B cell (primary cell): Measurements from ENCODE around the gene MSLN. TPM values are rescaled to one million over a fixed set of nuclear protein-coding genes. Genes with fewer than 3 reads are reported as not detected.

ENCODE experiments used
- ATAC-seq: fragments of 200-7000 bp; cut with Tn5 transposase; one replicate; pipeline ENCODE4 v1.10.0; 2021; ENCODE audit warnings: low read depth, mild to moderate bottlenecking, moderate number of reproducible peaks, moderate library complexity
- CTCF ChIA-PET: fragments of 350-600 bp; sonication (Branson Sonifier 250); formaldehyde crosslinking; loops from one replicate; lab custom pipeline; 2021; ENCODE audit warnings: antibody characterized with exemption, inconsistent platforms; lab: Charles Lee
- POLR2A ChIA-PET: fragments of 350-600 bp; sonication (Branson Sonifier 250); formaldehyde crosslinking; loops from one replicate; lab custom pipeline; 2021; ENCODE audit warnings: antibody characterized with exemption; lab: Charles Lee
- DNase-seq: peaks from one replicate; pipeline ENCODE4 v3.0.0; 2013
- H2AFZ ChIP-seq: 2 replicates; pipeline ENCODE4 v1.6.1; 2012; ENCODE audit warnings: mild to moderate bottlenecking, low read depth, low read length; ENCODE audit not compliant: insufficient read depth, poor library complexity, severe bottlenecking
- H3K27ac ChIP-seq, 2 donors: 1 replicate in 1 of 2; 2 replicates in 1 of 2; pipeline ENCODE4 v1.5.1; 2012 to 2013; ENCODE audit warnings: low read length in 2 of 2, mild to moderate bottlenecking in 2 of 2, moderate library complexity in 1 of 2
- H3K27me3 ChIP-seq, 4 experiments: fragments of 200-600 bp in 1 of 4; sonication (generic) in 1 of 4; replicated peaks in 1 of 4; 1 replicate in 2 of 4; 2 replicates in 2 of 4; pipeline versions ENCODE4 v1.6.1 to v1.7.0; 2013 to 2016; ENCODE audit warnings: low read length in 3 of 4, mild to moderate bottlenecking in 2 of 4, mixed read lengths in 1 of 4, moderate library complexity in 1 of 4; ENCODE audit not compliant: insufficient read depth in 4 of 4, control insufficient read depth in 3 of 4; ENCODE audit errors: control extremely low read depth in 1 of 4
- H3K36me3 ChIP-seq, 2 experiments: replicated peaks in 1 of 2; 1 replicate in 1 of 2; 2 replicates in 1 of 2; pipeline versions ENCODE4 v1.6.1 to v1.7.1; 2013; ENCODE audit warnings: low read length in 1 of 2; ENCODE audit not compliant: insufficient read depth in 2 of 2, control insufficient read depth in 1 of 2; ENCODE audit errors: control extremely low read depth in 1 of 2, extremely low read depth in 1 of 2
- H3K4me1 ChIP-seq, 2 donors: fragments of 200-600 bp in 1 of 2; sonication (generic) in 1 of 2; 1 replicate in 1 of 2; 2 replicates in 1 of 2; pipeline versions ENCODE4 v1.5.1 to v1.6.1; 2013 to 2017; ENCODE audit warnings: low read length in 2 of 2; ENCODE audit not compliant: control insufficient read depth in 2 of 2, insufficient read depth in 2 of 2
- H3K4me2 ChIP-seq: replicated peaks from 2 replicates; pipeline ENCODE3; 2012; ENCODE audit warnings: mild to moderate bottlenecking, low read depth, low read length; ENCODE audit not compliant: poor library complexity, severe bottlenecking
- H3K4me3 ChIP-seq, 5 experiments: fragments of 200-600 bp in 1 of 5; sonication (generic) in 1 of 5; 1 replicate in 3 of 5; 2 replicates in 2 of 5; pipeline versions ENCODE4 v1.5.1 to v1.7.0; 2011 to 2016; ENCODE audit warnings: low read length in 4 of 5, mild to moderate bottlenecking in 4 of 5, low read depth in 2 of 5, control low read depth in 1 of 5, moderate library complexity in 1 of 5; ENCODE audit not compliant: insufficient read depth in 1 of 5; ENCODE audit errors: control extremely low read depth in 1 of 5, extremely low read depth in 1 of 5
- H3K79me2 ChIP-seq: fragments of 200-600 bp; sonication (generic); one replicate; pipeline ENCODE4 v1.6.0; 2016; ENCODE audit warnings: low read length; ENCODE audit not compliant: control insufficient read depth, insufficient read depth
- H3K9ac ChIP-seq: fragments of 200-600 bp; sonication (generic); 2 replicates; pipeline ENCODE4 v1.6.1; 2017; ENCODE audit warnings: mild to moderate bottlenecking, low read length, moderate library complexity
- H3K9me3 ChIP-seq, 3 donors: one replicate each; pipeline versions ENCODE4 v1.6.1 to v1.7.1; 2013; ENCODE audit warnings: low read length in 2 of 3; ENCODE audit not compliant: control insufficient read depth in 2 of 3, insufficient read depth in 1 of 3; ENCODE audit errors: control extremely low read depth in 1 of 3
- H4K20me1 ChIP-seq: 2 replicates; pipeline ENCODE4 v1.6.0; 2012; ENCODE audit warnings: mild to moderate bottlenecking, low read length; ENCODE audit not compliant: insufficient read depth, control insufficient read depth, poor library complexity, severe bottlenecking
- H3K27ac Mint-ChIP-seq: one replicate; pipeline ENCODE4 v1.8.0; 2021; ENCODE audit warnings: mixed read lengths
- H3K27me3 Mint-ChIP-seq: one replicate; pipeline ENCODE4 v1.8.0; 2021; ENCODE audit warnings: mixed read lengths
- H3K4me1 Mint-ChIP-seq: one replicate; pipeline ENCODE4 v1.8.0; 2021; ENCODE audit warnings: mixed read lengths
- H3K4me3 Mint-ChIP-seq: one replicate; pipeline ENCODE4 v1.8.0; 2021; ENCODE audit warnings: mixed read lengths
- H3K9me3 Mint-ChIP-seq: one replicate; pipeline ENCODE4 v1.8.0; 2022; ENCODE audit warnings: mixed read lengths; ENCODE audit not compliant: insufficient read depth
- EZH2 ChIP-seq: IDR thresholded peaks from 2 replicates; pipeline ENCODE4 v1.6.1; 2012; ENCODE audit warnings: borderline replicate concordance, low read depth, mild to moderate bottlenecking, moderate library complexity, low read length; ENCODE audit not compliant: insufficient read depth, poor library complexity, severe bottlenecking
- WGBS: methylation state at CpG from one replicate; pipeline ENCODE4 v1.1.5; 2013; ENCODE audit warnings: missing lambda C conversion rate; ENCODE audit not compliant: insufficient coverage; 5-methylcytosine and 5-hydroxymethylcytosine counted together
- intact Hi-C: fragments of 100-400 bp; cut with micrococcal nuclease; formaldehyde crosslinking; loops from one replicate; pipeline ENCODE4 v1.10.0; 2022
- polyA minus RNA-seq: library from RNA; depleted of rRNA, polyadenylated mRNA; stranded (reverse); fragments of >200 nt; gene quantifications from 2 replicates; pipeline ENCODE4 v1.2.3, GENCODE V29; 2012
- polyA plus RNA-seq: library from polyadenylated mRNA; depleted of rRNA; stranded (reverse); fragments of >200 nt; gene quantifications from 2 replicates; pipeline ENCODE4 v1.2.3, GENCODE V29; 2012
- total RNA-seq, 2 donors: library from RNA; stranded (reverse); fragments of 120-200 nt in 1 of 2; gene quantifications; 1 replicate in 1 of 2; 2 replicates in 1 of 2; pipeline versions ENCODE4 v1.2.3 to v1.2.4, GENCODE V29; 2013 to 2022
- TF ChIP-seq, protein P1 (sequence below): fragments of 200-600 bp; IDR thresholded peaks from one replicate; pipeline ENCODE4 v1.8.0; 2022; ENCODE audit warnings: antibody characterized with exemption, mild to moderate bottlenecking

MSLN gene
- total RNA-seq: not detected in 2 replicates
- not detected for total RNA-seq (2013)
- polyA plus RNA-seq: not detected in 2 replicates
- polyA minus RNA-seq: not detected in 2 replicates

DNA sequence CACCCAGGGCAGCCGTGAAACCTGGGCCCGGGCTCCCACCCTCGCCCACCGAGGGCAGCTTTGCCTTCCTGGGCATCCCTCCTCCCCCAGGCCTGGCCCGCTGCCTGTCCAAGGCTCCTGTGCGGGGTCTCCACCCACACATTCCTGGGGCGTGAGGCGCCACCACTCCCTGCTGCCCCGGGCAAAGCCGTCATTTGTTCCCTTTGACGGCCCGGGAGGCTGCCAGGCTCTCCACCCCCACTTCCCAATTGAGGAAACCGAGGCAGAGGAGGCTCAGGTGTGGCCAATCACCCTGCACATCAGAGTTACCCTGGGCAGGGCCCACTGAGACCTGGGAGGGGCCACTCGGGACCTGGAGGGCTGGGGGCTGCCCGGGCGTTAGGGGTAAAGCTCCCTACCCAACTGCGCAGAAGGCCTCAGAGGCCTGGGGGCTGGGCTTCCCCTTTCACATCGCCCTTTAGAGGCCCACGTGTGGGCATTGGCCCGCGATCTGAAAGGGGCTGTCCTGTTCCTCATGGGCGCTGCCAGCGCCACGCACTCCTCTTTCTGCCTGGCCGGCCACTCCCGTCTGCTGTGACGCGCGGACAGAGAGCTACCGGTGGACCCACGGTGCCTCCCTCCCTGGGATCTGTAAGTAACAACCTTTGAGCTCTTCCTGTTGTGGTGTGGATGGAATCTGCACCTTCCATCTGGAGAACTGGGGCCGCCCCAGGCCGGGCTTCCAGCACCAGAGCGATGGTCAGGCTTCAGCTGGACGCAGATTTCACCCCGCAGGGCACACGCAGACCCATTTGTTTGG, at the start of gene MSLN:
MSLN (plus strand) TSS at position 190 of the 799 bp plus-strand sequence. CDS start 1,947 bp downstream, outside the sequence.
- no peaks in the 10 kb centered on the region for H3K79me2 ChIP-seq
- Mint-ChIP-seq H3K27ac (no peak within 1 kb of the TSS), H3K27me3 (peaks cover 14% of the 10 kb centered on the region), H3K4me1 (no peaks in the 10 kb centered on the region), H3K4me3 (no peak within 1 kb of the TSS), H3K9me3 (peaks cover 3% of the 10 kb centered on the region)
- peaks cover 0 to 4% (median 0%) of the 10 kb centered on the region in 3 donors for H3K9me3 ChIP-seq
- no peak within 1 kb of the TSS for H3K4me2 ChIP-seq
- no peak within 1 kb of the TSS for H3K27ac ChIP-seq
- no peak within 1 kb of the TSS for H3K9ac ChIP-seq
- H3K4me3 ChIP-seq: no peak within 1 kb of the TSS
- intact Hi-C loops: no loop called here
- DNase-seq (no peak), ATAC-seq (no peak)
- H4K20me1 ChIP-seq: no peaks in the 10 kb centered on the region
- peaks cover 0 to 2% (median 0%) of the 10 kb centered on the region in 4 experiments for H3K27me3 ChIP-seq
- TF ChIP-seq, protein P1, sequence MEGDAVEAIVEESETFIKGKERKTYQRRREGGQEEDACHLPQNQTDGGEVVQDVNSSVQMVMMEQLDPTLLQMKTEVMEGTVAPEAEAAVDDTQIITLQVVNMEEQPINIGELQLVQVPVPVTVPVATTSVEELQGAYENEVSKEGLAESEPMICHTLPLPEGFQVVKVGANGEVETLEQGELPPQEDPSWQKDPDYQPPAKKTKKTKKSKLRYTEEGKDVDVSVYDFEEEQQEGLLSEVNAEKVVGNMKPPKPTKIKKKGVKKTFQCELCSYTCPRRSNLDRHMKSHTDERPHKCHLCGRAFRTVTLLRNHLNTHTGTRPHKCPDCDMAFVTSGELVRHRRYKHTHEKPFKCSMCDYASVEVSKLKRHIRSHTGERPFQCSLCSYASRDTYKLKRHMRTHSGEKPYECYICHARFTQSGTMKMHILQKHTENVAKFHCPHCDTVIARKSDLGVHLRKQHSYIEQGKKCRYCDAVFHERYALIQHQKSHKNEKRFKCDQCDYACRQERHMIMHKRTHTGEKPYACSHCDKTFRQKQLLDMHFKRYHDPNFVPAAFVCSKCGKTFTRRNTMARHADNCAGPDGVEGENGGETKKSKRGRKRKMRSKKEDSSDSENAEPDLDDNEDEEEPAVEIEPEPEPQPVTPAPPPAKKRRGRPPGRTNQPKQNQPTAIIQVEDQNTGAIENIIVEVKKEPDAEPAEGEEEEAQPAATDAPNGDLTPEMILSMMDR: no peak
- no peak for TF ChIP-seq EZH2
- POLR2A ChIA-PET: no interaction called here
- CTCF ChIA-PET: no interaction called here
- no peaks in the 10 kb centered on the region for H3K4me1 ChIP-seq
- 89% methylated on average over 37 of the region's 37 CpGs for WGBS
- H3K36me3 ChIP-seq: no peaks in the 10 kb centered on the region
- no peak within 1 kb of the TSS for H2AFZ ChIP-seq

GRCh38 chr16:711084-711483, 49.5 kb upstream of the MSLN start:
- H3K27me3 ChIP-seq: peaks cover 0 to 73% (median 34%) of the 10 kb centered on the region in 4 experiments
- no peak for ATAC-seq
- H3K27ac Mint-ChIP-seq: no peak overlapping the region

More at GRCh38 chr16:711084-711483, 49.5 kb upstream of the MSLN start:
- POLR2A ChIA-PET: no interaction called here
- no peaks in the 10 kb centered on the region for H3K79me2 ChIP-seq
- no peak overlapping the region for H3K27ac ChIP-seq
- Mint-ChIP-seq H3K9me3 (no peaks in the 10 kb centered on the region), H3K4me3 (no peak overlapping the region), H3K4me1 (peaks cover 4% of the 10 kb centered on the region), H3K27me3 (peaks cover 26% of the 10 kb centered on the region)
- CTCF ChIA-PET: interaction anchor here (1.5 to 7.6 kb wide), 3 partner anchors 10 to 74 kb away, joined by 5 to 94 read pairs (median 9); partner anchors contain the start of genes ANTKMT, CHTF18 and RPUSD1
- H3K4me3 ChIP-seq: no peak overlapping the region
- intact Hi-C loops: loop anchor here (1.0 to 2.0 kb wide), 3 partner anchors 30 to 392 kb away; no protein-coding TSS in a partner anchor
- no peak for DNase-seq
- 77% methylated on average over 12 of the region's 12 CpGs for WGBS
- H3K9me3 ChIP-seq: peaks cover 0 to 19% (median 0%) of the 10 kb centered on the region in 3 donors
- no peak overlapping the region for H3K4me2 ChIP-seq
- no peaks in the 10 kb centered on the region for H3K36me3 ChIP-seq
- peaks cover 16 to 20% of the 10 kb centered on the region in 2 donors for H3K4me1 ChIP-seq
- peaks cover under 1% of the 10 kb centered on the region for H4K20me1 ChIP-seq
- TF ChIP-seq EZH2: no peak
- TF ChIP-seq, protein P1: no peak
- no peak overlapping the region for H2AFZ ChIP-seq
- no peak overlapping the region for H3K9ac ChIP-seq
